ENCODE results near the gene MAPK8.
"Not testable (repeated sequence)": the region's sequence is repeated elsewhere in the genome, so short reads cannot be mapped to it uniquely, and the experiment has no call there.

Gene MAPK8

DNA sequence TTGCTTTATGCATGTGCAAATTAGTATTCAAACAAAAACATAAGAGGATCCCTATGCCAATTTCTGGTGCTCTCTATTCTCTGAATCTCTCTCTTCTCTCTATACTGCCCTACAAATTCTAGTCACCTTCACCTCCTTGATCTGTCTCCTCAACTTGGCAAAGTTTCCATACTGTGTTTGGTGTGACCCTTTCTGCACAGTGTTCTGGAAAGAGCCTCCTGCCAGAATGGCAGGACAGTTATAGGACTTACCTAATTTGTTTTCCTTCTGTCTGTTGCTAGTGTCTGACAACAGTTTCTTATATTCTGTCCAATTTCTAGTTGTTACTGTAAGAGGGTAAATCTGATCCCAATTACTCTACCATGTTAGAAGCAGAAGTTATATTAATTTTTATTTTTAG is 34.3 kb downstream of the MAPK8 start:
- no peak for DNase-seq

- peak in 1 of 2 experiments; percentile 26 for DNase-seq
These were observed 36.6 kb downstream of the MAPK8 start for GRCh38 chr10:48343106-48343505.

GRCh38 chr10:48343921-48344598 is 37.6 kb downstream of the MAPK8 start:
- DNase-seq = peak in 1 of 2 experiments; percentile 4

DNA sequence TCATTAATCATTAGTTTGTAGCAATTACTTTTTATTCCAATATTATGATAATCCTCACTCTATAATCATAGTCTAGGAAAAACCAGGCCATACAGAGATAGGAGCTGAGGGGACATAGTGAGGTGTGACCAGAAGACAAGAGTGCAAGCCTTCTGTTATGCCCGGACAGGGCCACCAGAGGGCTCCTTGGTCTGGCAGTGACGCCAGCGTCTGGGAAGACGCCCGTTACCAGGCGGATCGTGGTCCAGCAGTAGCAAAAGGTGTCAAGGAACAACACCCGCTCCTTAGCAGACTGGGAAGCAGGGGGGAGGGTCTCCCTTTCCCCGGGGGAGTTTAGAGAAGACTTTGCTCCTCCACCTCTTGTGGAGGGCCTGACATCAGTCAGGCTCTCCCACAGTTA is 39.8 kb downstream of the MAPK8 start:
- not testable (repeated sequence) for DNase-seq

DNA sequence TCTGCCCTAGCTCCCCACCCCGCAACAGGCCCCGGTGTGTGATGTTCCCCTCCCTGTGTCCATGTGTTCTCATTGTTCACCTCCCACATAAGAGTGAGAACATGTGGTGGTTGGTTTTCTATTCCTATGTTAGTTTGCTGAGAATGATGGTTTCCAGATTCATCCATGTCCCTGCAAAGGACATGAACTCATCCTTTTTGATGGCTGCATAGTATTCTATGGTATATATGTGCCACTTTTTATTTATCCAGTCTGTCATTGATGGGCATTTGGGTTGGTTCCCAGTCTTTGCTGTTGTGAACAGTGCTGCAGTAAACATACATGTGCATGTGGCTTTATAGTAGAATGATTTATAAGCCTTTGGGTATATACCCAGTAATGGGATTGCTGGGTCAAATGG is 41.1 kb downstream of the MAPK8 start:
- not testable (repeated sequence) for DNase-seq

GRCh38 chr10:48347943-48348342 is 41.5 kb downstream of the MAPK8 start:
- not testable (repeated sequence) for DNase-seq

- DNase-seq = no peak
These were observed 46.8 kb downstream of the MAPK8 start for GRCh38 chr10:48353246-48353645.

- no peak for DNase-seq
These were observed 51.2 kb downstream of the MAPK8 start for GRCh38 chr10:48357631-48358030.

DNA sequence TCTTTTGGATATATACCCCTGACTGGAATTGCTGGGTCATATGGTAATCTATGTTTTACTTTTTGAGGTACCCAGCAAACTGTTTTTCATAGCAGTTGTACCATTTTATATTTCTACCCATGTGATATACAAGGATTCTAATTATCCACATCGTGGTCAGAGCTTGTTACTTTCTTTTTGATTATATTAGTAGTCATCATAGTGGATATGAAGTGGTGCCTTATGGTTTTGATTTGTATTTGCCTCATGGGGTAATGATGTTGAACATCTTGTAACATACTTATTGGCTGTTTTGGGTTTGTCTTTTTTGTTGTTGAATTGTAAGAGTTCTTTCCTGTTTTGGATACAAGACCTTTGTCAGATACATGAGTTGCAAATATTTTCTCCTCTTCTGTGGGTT is 51.7 kb downstream of the MAPK8 start:
- no peak for DNase-seq

DNA sequence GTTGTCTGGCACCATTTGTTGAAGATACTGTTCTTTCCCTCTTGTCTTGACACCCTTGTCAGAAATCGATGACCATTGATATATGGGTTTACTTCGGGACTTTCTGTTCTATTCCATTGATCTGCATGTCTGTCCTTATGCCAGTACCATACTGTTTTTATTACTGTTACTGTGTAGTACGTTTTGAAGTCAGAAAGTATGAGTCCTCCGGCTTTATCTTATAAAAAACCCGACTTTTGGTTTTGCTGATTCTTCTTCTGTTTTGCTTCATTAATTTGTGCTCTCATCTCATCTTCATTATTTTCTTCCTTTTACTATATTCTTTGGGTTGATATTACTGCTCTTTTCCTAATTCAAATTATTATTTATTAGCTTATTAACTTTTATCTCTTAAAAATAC is 52.4 kb downstream of the MAPK8 start:
- no peak for DNase-seq

- DNase-seq = no peak
These were observed 54.7 kb downstream of the MAPK8 start for GRCh38 chr10:48361176-48361575.

GRCh38 chr10:48363617-48364355 is 57.3 kb downstream of the MAPK8 start:
- peak; percentile 34 to 68 for DNase-seq

DNA sequence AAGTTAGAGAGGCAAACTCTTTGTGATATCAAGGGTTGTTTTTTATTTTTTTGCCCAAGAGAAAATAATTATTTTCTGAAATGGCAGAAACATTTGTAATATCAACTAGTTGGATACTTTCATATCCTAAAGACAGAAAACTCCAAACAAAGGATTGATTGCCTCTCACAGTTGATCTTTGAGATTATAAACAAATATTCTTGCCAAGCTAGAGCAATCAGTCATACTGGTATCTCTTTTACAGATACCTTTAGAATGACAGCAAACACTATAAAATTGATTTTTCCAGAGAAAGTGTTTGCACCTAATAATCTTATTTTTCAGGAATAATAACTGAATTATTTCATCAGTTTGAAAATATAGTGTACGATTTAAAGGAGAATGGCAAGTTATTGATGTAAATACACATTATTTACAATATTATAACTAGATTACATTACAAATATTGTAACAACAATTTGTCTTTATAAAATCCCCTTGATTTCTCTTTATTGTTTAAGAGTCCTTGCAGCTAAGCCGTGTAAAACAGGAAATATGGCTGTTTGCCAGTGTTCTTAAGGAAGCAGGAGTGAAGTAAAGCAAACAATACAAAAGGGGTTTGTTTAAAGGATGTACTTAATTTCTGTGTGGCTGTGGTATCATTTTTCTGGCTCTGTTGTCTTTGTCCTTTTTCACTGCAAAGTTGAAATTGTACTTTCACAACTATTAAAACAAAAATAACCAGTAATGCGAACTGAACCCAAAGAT is 58.4 kb downstream of the MAPK8 start:
- DNase-seq = peak in 1 of 2 experiments; percentile 2

GRCh38 chr10:48365668-48366067 is 59.2 kb downstream of the MAPK8 start:
- no peak for DNase-seq

DNA sequence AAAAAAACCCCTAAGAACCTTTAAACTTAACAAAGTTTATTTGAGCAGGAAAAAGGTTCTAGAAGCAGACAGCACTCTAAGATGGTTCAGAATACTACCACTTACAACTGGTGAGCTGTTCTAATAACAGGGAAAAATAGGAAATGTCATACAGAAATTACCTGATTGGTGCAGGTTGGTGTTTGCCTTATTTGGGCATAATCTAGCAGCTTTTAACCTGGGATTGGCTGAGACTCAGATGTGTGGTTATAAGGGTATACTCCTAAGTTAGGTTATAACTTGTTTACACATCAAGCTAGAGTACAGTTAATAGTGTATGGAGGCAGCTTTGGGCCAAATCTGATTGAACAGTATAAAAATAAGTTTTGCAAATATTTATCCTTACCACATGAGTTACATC is 59.8 kb downstream of the MAPK8 start:
- DNase-seq = no peak

DNA sequence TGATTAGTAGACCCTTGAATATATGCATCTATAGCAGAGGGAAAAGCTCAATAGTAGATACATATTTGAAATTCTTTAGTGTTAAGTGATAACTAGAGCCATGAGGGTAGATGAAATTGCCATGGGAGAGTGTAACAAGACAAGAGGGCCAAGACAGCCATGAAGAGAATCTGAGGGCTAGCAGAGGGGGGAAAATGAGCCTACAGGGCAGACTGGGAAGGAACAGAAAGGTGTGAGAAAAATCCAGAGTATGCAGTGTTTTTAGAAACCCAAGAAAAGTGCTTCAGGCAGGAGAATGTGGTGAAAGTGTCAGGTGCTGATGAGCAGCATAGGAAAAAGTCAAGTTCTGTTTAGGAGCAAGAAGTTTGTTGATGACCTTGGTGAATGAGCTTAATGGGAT is 63.0 kb downstream of the MAPK8 start:
- DNase-seq = no peak

GRCh38 chr10:48377751-48378530 is 71.5 kb downstream of the MAPK8 start:
- no peak for DNase-seq

GRCh38 chr10:48378675-48379074 is 72.2 kb downstream of the MAPK8 start:
- no peak for DNase-seq

DNA sequence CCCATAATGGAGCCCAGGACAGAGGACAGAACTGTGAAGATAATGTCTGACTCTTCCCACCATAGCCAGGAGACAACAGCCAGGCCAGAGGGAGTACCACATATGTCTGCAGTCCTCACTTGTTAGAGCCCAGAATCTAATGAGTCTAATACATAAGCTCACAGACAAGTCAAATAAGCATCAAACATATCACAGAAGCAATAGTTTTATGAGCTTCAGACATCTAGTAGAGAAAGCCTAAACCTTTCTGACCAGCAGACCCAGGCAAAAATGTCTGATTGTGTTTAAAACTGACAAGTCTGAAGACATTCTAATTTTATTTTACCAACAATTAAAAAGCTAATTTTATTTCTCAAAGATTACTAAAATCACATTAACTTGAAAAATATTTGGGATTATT is 75.5 kb downstream of the MAPK8 start:
- no peak for DNase-seq

- DNase-seq = no peak
These were observed 76.5 kb downstream of the MAPK8 start for GRCh38 chr10:48382982-48383381.

DNA sequence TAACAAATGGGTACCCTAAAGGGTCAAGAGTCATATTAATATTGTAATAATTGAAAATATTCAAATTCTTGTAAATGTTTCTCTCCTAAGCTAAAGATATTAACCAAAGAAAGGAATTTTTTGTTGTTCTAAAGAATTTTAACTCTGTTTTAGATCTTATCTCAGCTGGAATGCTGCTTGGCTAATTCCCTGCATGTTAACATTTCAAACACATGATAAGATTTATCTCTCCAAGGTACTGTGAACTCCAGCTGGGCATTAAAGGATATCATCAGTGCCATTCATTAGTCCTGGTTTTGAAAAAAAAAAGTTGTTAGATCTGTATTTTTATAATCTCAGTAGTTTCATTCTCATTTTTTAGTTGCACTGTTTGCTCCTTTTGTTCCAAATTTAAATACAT is 76.9 kb downstream of the MAPK8 start:
- no peak for DNase-seq

GRCh38 chr10:48384699-48384982 is 78.2 kb downstream of the MAPK8 start:
- DNase-seq = peak; percentile 20 to 57

GRCh38 chr10:48389272-48389671 is 82.8 kb downstream of the MAPK8 start:
- no peak for DNase-seq

Data from NCI-H446 (cell line).